SK-N-SH (cell line): ENCODE data around the gene BCO1.

Experiments
- EZH2phosphoT487 ChIP-seq: fragments of 200-600 bp; sonication (generic); IDR thresholded peaks from 2 replicates; pipeline ENCODE4 v1.6.1; 2017; ENCODE audit warnings: low read depth, mixed run types, mild to moderate bottlenecking, antibody characterized with exemption, moderate library complexity, borderline replicate concordance
- FOSL2 ChIP-seq: IDR thresholded peaks from 2 replicates; pipeline ENCODE4 v1.4.0; 2012; ENCODE audit warnings: low read depth, mild to moderate bottlenecking, moderate library complexity, borderline replicate concordance
- FOXM1 ChIP-seq: IDR thresholded peaks from 2 replicates; pipeline ENCODE4 v1.4.0; 2012; ENCODE audit warnings: low read depth, mild to moderate bottlenecking
- GATA2 ChIP-seq: sonication (generic); formaldehyde crosslinking; IDR thresholded peaks from 2 replicates; pipeline ENCODE4 v1.5.0; 2020; ENCODE audit warnings: mild to moderate bottlenecking, missing genetic modification reagents
- MAX ChIP-seq: IDR thresholded peaks from 2 replicates; pipeline ENCODE4 v1.4.0; 2012; ENCODE audit warnings: low read depth
- MXI1 ChIP-seq: IDR thresholded peaks from 2 replicates; pipeline ENCODE4 v1.6.1; 2012; ENCODE audit warnings: mild to moderate bottlenecking, low read depth, low read length, improper control_type of control experiment
- POLR2AphosphoS5 ChIP-seq: IDR thresholded peaks from 2 replicates; pipeline ENCODE4 v1.6.1; 2012; ENCODE audit warnings: low read depth, low read length
- RCOR1 ChIP-seq: fragments of 150-350 bp; IDR thresholded peaks from 2 replicates; pipeline ENCODE4 v1.6.1; 2017; ENCODE audit warnings: antibody characterized with exemption, low read length
- SIN3A ChIP-seq: IDR thresholded peaks from 2 replicates; pipeline ENCODE4 v1.6.1; 2012; ENCODE audit warnings: low read depth, mild to moderate bottlenecking, low read length, moderate library complexity, borderline replicate concordance
- SMC3 ChIP-seq: IDR thresholded peaks from 2 replicates; pipeline ENCODE4 v1.6.1; 2012; ENCODE audit warnings: low read depth, low read length, improper control_type of control experiment
- TF ChIP-seq, protein P1 (sequence below): fragments of 200-600 bp; sonication (generic); IDR thresholded peaks from 2 replicates; pipeline ENCODE4 v1.6.1; 2017; ENCODE audit warnings: antibody characterized with exemption, mild to moderate bottlenecking, moderate library complexity
- TF ChIP-seq, protein P2 (sequence below): fragments of 150-350 bp; IDR thresholded peaks from 2 replicates; pipeline ENCODE4 v1.6.1; 2016; ENCODE audit warnings: mild to moderate bottlenecking, low read depth, low read length
- TF ChIP-seq, protein P3 (sequence below): IDR thresholded peaks from 2 replicates; pipeline ENCODE4 v1.6.1; 2012; ENCODE audit warnings: mild to moderate bottlenecking, low read depth, low read length, moderate library complexity

- TF ChIP-seq, protein P1, sequence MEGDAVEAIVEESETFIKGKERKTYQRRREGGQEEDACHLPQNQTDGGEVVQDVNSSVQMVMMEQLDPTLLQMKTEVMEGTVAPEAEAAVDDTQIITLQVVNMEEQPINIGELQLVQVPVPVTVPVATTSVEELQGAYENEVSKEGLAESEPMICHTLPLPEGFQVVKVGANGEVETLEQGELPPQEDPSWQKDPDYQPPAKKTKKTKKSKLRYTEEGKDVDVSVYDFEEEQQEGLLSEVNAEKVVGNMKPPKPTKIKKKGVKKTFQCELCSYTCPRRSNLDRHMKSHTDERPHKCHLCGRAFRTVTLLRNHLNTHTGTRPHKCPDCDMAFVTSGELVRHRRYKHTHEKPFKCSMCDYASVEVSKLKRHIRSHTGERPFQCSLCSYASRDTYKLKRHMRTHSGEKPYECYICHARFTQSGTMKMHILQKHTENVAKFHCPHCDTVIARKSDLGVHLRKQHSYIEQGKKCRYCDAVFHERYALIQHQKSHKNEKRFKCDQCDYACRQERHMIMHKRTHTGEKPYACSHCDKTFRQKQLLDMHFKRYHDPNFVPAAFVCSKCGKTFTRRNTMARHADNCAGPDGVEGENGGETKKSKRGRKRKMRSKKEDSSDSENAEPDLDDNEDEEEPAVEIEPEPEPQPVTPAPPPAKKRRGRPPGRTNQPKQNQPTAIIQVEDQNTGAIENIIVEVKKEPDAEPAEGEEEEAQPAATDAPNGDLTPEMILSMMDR = no peak
- TF ChIP-seq SIN3A (no peak), SMC3 (no peak), FOSL2 (no peak), POLR2AphosphoS5 (no peak), EZH2phosphoT487 (no peak), RCOR1 (no peak), FOXM1 (no peak), MXI1 (no peak), GATA2 (no peak), MAX (peak; percentile 36; the same call in 1 of the 2 replicates)
- TF ChIP-seq, protein P2, sequence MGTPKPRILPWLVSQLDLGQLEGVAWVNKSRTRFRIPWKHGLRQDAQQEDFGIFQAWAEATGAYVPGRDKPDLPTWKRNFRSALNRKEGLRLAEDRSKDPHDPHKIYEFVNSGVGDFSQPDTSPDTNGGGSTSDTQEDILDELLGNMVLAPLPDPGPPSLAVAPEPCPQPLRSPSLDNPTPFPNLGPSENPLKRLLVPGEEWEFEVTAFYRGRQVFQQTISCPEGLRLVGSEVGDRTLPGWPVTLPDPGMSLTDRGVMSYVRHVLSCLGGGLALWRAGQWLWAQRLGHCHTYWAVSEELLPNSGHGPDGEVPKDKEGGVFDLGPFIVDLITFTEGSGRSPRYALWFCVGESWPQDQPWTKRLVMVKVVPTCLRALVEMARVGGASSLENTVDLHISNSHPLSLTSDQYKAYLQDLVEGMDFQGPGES = no peak
- TF ChIP-seq, protein P3, sequence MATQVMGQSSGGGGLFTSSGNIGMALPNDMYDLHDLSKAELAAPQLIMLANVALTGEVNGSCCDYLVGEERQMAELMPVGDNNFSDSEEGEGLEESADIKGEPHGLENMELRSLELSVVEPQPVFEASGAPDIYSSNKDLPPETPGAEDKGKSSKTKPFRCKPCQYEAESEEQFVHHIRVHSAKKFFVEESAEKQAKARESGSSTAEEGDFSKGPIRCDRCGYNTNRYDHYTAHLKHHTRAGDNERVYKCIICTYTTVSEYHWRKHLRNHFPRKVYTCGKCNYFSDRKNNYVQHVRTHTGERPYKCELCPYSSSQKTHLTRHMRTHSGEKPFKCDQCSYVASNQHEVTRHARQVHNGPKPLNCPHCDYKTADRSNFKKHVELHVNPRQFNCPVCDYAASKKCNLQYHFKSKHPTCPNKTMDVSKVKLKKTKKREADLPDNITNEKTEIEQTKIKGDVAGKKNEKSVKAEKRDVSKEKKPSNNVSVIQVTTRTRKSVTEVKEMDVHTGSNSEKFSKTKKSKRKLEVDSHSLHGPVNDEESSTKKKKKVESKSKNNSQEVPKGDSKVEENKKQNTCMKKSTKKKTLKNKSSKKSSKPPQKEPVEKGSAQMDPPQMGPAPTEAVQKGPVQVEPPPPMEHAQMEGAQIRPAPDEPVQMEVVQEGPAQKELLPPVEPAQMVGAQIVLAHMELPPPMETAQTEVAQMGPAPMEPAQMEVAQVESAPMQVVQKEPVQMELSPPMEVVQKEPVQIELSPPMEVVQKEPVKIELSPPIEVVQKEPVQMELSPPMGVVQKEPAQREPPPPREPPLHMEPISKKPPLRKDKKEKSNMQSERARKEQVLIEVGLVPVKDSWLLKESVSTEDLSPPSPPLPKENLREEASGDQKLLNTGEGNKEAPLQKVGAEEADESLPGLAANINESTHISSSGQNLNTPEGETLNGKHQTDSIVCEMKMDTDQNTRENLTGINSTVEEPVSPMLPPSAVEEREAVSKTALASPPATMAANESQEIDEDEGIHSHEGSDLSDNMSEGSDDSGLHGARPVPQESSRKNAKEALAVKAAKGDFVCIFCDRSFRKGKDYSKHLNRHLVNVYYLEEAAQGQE = no peak
These were observed 80.2 kb downstream of the BCO1 start for GRCh38 chr16:81318711-81319110.
